NCI-H1417 treated with DMSO at 0.1 percent for 48 hours (cell line): Measurements from ENCODE around the gene KIF21B.
"Not testable (repeated sequence)": the region's sequence is repeated elsewhere in the genome, so short reads cannot be mapped to it uniquely, and the experiment has no call there.

Source experiments
- DNase-seq: peaks from one replicate; lab custom pipeline; 2025; lab: John Stamatoyannopoulos, UW

Gene KIF21B

GRCh38 chr1:200938955-200939354 is 84.6 kb downstream of the KIF21B start:
- no peak for DNase-seq

- DNase-seq = not testable (repeated sequence)
These were observed 88.1 kb downstream of the KIF21B start for GRCh38 chr1:200935286-200935962.

GRCh38 chr1:200934676-200935245 is 88.8 kb downstream of the KIF21B start:
- no peak for DNase-seq

GRCh38 chr1:200931776-200932175 is 91.7 kb downstream of the KIF21B start:
- no peak for DNase-seq

- not testable (repeated sequence) for DNase-seq
These were observed 93.2 kb downstream of the KIF21B start for GRCh38 chr1:200930285-200930684.

GRCh38 chr1:200929530-200930278 is 93.8 kb downstream of the KIF21B start:
- no peak for DNase-seq

- no peak for DNase-seq
These were observed 97.7 kb downstream of the KIF21B start for GRCh38 chr1:200925831-200926230.

GRCh38 chr1:200923601-200924000 is 99.9 kb downstream of the KIF21B start:
- no peak for DNase-seq

GRCh38 chr1:200922406-200922805 is 101.1 kb downstream of the KIF21B start:
- DNase-seq = no peak

- DNase-seq = no peak
These were observed 101.9 kb downstream of the KIF21B start for GRCh38 chr1:200921571-200922110.
